H9 (cell line): ENCODE data around the gene SUMO1. TPM values are rescaled to one million over a fixed set of nuclear protein-coding genes. Genes with fewer than 3 reads are reported as not detected.

Source experiments
- DNase-seq: peaks from one replicate; pipeline ENCODE4 v3.0.0-alpha.2; 2017
- H2AFZ ChIP-seq: one replicate; pipeline ENCODE4 v1.6.1; 2013; ENCODE audit warnings: mild to moderate bottlenecking, low read length, control low read depth, moderate library complexity
- H2AK5ac ChIP-seq: 2 replicates; pipeline ENCODE4 v1.6.1; 2013; ENCODE audit warnings: low read length, control low read depth, mixed read lengths; ENCODE audit not compliant: insufficient read length
- H2BK120ac ChIP-seq: one replicate; pipeline ENCODE4 v1.6.1; 2013; ENCODE audit warnings: low read depth, mild to moderate bottlenecking, low read length, control low read depth, inconsistent platforms; ENCODE audit not compliant: poor library complexity, severe bottlenecking
- H2BK12ac ChIP-seq: 2 replicates; pipeline ENCODE4 v1.6.1; 2013; ENCODE audit warnings: low read length, control low read depth, mixed read lengths, low read depth; ENCODE audit not compliant: insufficient read length
- H2BK15ac ChIP-seq: 2 replicates; pipeline ENCODE4 v1.6.1; 2013; ENCODE audit warnings: low read depth, low read length, control low read depth
- H2BK20ac ChIP-seq: one replicate; pipeline ENCODE4 v1.6.1; 2013; ENCODE audit warnings: low read depth, mild to moderate bottlenecking, low read length, control low read depth, inconsistent platforms; ENCODE audit not compliant: poor library complexity, severe bottlenecking
- H2BK5ac ChIP-seq: 2 replicates; pipeline ENCODE4 v1.6.1; 2013; ENCODE audit warnings: low read length, control low read depth, mixed read lengths; ENCODE audit not compliant: insufficient read length
- H3K14ac ChIP-seq: 2 replicates; pipeline ENCODE4 v1.6.1; 2013; ENCODE audit warnings: low read length, control low read depth; ENCODE audit not compliant: insufficient read depth
- H3K18ac ChIP-seq: 2 replicates; pipeline ENCODE4 v1.6.1; 2013; ENCODE audit warnings: low read depth, mild to moderate bottlenecking, mixed read lengths, low read length, control low read depth; ENCODE audit not compliant: insufficient read length
- H3K23ac ChIP-seq: 2 replicates; pipeline ENCODE4 v1.6.1; 2013; ENCODE audit warnings: low read length, control low read depth, mixed read lengths, low read depth; ENCODE audit not compliant: insufficient read length
- H3K23me2 ChIP-seq: 2 replicates; pipeline ENCODE4 v1.6.1; 2013; ENCODE audit warnings: low read depth, mild to moderate bottlenecking, mixed read lengths, low read length, control low read depth; ENCODE audit not compliant: insufficient read length, poor library complexity, severe bottlenecking
- H3K27ac ChIP-seq: 2 replicates; pipeline ENCODE4 v1.5.1; 2013; ENCODE audit warnings: low read length, control low read depth, mixed read lengths, low read depth; ENCODE audit not compliant: insufficient read length
- H3K27me3 ChIP-seq: 2 replicates; pipeline ENCODE4 v1.6.1; 2013; ENCODE audit warnings: low read length, control low read depth, inconsistent platforms; ENCODE audit not compliant: insufficient read depth
- H3K4ac ChIP-seq: 2 replicates; pipeline ENCODE4 v1.6.1; 2013; ENCODE audit warnings: low read depth, mild to moderate bottlenecking, control low read depth, inconsistent platforms, low read length, moderate library complexity
- H3K4me1 ChIP-seq: 2 replicates; pipeline ENCODE4 v1.6.1; 2013; ENCODE audit warnings: low read length, control low read depth, inconsistent platforms; ENCODE audit not compliant: insufficient read depth
- H3K4me2 ChIP-seq: 2 replicates; pipeline ENCODE4 v1.6.1; 2013; ENCODE audit warnings: low read length, control low read depth, mixed read lengths; ENCODE audit not compliant: insufficient read length, insufficient read depth
- H3K56ac ChIP-seq: 2 replicates; pipeline ENCODE4 v1.6.1; 2013; ENCODE audit warnings: low read depth, mild to moderate bottlenecking, mixed read lengths, low read length, control low read depth; ENCODE audit not compliant: insufficient read length
- H3K79me1 ChIP-seq: 2 replicates; pipeline ENCODE4 v1.6.1; 2013; ENCODE audit warnings: low read depth, mild to moderate bottlenecking, moderate library complexity, low read length, control low read depth, inconsistent platforms; ENCODE audit not compliant: insufficient read depth, poor library complexity, severe bottlenecking
- H3K79me2 ChIP-seq: 2 replicates; pipeline ENCODE4 v1.6.1; 2013; ENCODE audit warnings: low read length, control low read depth, inconsistent platforms; ENCODE audit not compliant: insufficient read depth
- H3K9ac ChIP-seq: 2 replicates; pipeline ENCODE4 v1.6.1; 2013; ENCODE audit warnings: low read length, control low read depth, mixed read lengths; ENCODE audit not compliant: insufficient read length; ENCODE audit errors: extremely low read depth
- H3K9me3 ChIP-seq: one replicate; pipeline ENCODE4 v1.6.1; 2013; ENCODE audit warnings: low read depth, low read length, inconsistent platforms; ENCODE audit not compliant: control insufficient read depth
- H3T11ph ChIP-seq: one replicate; pipeline ENCODE4 v1.6.1; 2013; ENCODE audit warnings: mild to moderate bottlenecking, low read length, control low read depth, inconsistent platforms
- H4K20me1 ChIP-seq: one replicate; pipeline ENCODE4 v1.6.1; 2013; ENCODE audit not compliant: control insufficient read depth, insufficient read length, insufficient read depth
- H4K5ac ChIP-seq: 2 replicates; pipeline ENCODE4 v1.6.1; 2013; ENCODE audit warnings: low read depth, mild to moderate bottlenecking, mixed read lengths, low read length, control low read depth; ENCODE audit not compliant: insufficient read length
- H4K8ac ChIP-seq: replicated peaks from 2 replicates; pipeline ENCODE4 v1.6.1; 2013; ENCODE audit warnings: low read length, control low read depth, mixed read lengths, low read depth; ENCODE audit not compliant: insufficient read length
- H4K91ac ChIP-seq: 2 replicates; pipeline ENCODE4 v1.6.1; 2013; ENCODE audit warnings: low read depth, mild to moderate bottlenecking, moderate library complexity, mixed read lengths, low read length, control low read depth; ENCODE audit not compliant: insufficient read length
- H3K27ac Mint-ChIP-seq, 3 experiments: 2 replicates in 2 of 3; 3 replicates in 1 of 3; pipeline ENCODE4 v1.8.0; 2020 to 2021; ENCODE audit warnings: mixed read lengths in 3 of 3, mild to moderate bottlenecking in 1 of 3, moderate library complexity in 1 of 3
- H3K27me3 Mint-ChIP-seq: 2 replicates; pipeline ENCODE4 v1.8.0; 2021; ENCODE audit warnings: low read depth, mild to moderate bottlenecking, moderate library complexity, mixed read lengths
- H3K36me3 Mint-ChIP-seq, 3 experiments: 2 replicates in 2 of 3; 3 replicates in 1 of 3; pipeline ENCODE4 v1.8.0; 2020 to 2021; ENCODE audit warnings: low read depth in 3 of 3, mixed read lengths in 3 of 3; ENCODE audit not compliant: insufficient read depth in 1 of 3
- H3K4me1 Mint-ChIP-seq, 2 experiments: 2 replicates each; pipeline ENCODE4 v1.8.0; 2020; ENCODE audit warnings: mixed read lengths in 2 of 2
- H3K4me3 Mint-ChIP-seq, 2 experiments: 2 replicates in 1 of 2; 3 replicates in 1 of 2; pipeline ENCODE4 v1.8.0; 2020 to 2021; ENCODE audit warnings: mild to moderate bottlenecking in 2 of 2, mixed read lengths in 2 of 2, moderate library complexity in 1 of 2
- H3K9me3 Mint-ChIP-seq, 2 experiments: 2 replicates in 1 of 2; 3 replicates in 1 of 2; pipeline ENCODE4 v1.8.0; 2020; ENCODE audit warnings: mild to moderate bottlenecking in 2 of 2, mixed read lengths in 2 of 2, moderate library complexity in 1 of 2
- CTCF ChIP-seq: fragments of 200-600 bp; sonication (generic); conservative IDR thresholded peaks from 3 replicates; pipeline ENCODE4 v1.8.0; 2021; ENCODE audit warnings: antibody characterized with exemption, mild to moderate bottlenecking
- WGBS: extraction: QIAGEN DNeasy Blood & Tissue Kit; methylation state at CpG from one replicate; pipeline ENCODE4 v1.1.7; 2013; ENCODE audit warnings: missing lambda C conversion rate, low lambda C conversion rate, mixed read lengths; ENCODE audit not compliant: insufficient read length; ENCODE audit errors: extremely low coverage; 5-methylcytosine and 5-hydroxymethylcytosine counted together
- total RNA-seq: library from RNA; stranded (reverse); gene quantifications from 2 replicates; pipeline ENCODE4 v1.2.1, GENCODE V29; 2021

Gene SUMO1
- total RNA-seq, 1 experiment from 2014 or later, result 206 TPM

GRCh38 chr2:202171241-202171825 lies 67.1 kb downstream of the SUMO1 start:
- no peak overlapping the region for H3K27ac ChIP-seq
- no peak overlapping the region for H2AK5ac ChIP-seq
- Mint-ChIP-seq H3K9me3 (peaks cover 2 to 4% of the 10 kb centered on the region in 2 experiments; a peak in 3 of 5 replicates), H3K4me1 (peaks cover 15 to 17% of the 10 kb centered on the region in 2 experiments), H3K4me3 (peak overlapping the region; percentile 42 to 50; a peak in 4 of 5 replicates), H3K36me3 (peaks cover 0 to 2% (median under 1%) of the 10 kb centered on the region in 3 experiments; a peak in 4 of 7 replicates), H3K27me3 (peaks cover 42% of the 10 kb centered on the region), H3K27ac (no peak overlapping the region)
- H3K23ac ChIP-seq, result no peak overlapping the region
- no peaks in the 10 kb centered on the region for H3K79me1 ChIP-seq
- H3K56ac ChIP-seq, result no peak overlapping the region
- H3K18ac ChIP-seq, result no peak overlapping the region
- no peak overlapping the region for H2AFZ ChIP-seq
- H4K20me1 ChIP-seq, result no peaks in the 10 kb centered on the region
- no peak overlapping the region for H3K4ac ChIP-seq
- H2BK5ac ChIP-seq, result no peak overlapping the region
- H4K5ac ChIP-seq, result no peak overlapping the region
- TF ChIP-seq CTCF, result no peak
- H3K4me1 ChIP-seq, result no peaks in the 10 kb centered on the region
- H3K27me3 ChIP-seq, result no peaks in the 10 kb centered on the region
- no peak overlapping the region for H3K14ac ChIP-seq
- no peak overlapping the region for H3K9ac ChIP-seq
- no peaks in the 10 kb centered on the region for H3K23me2 ChIP-seq
- H3K79me2 ChIP-seq, result no peaks in the 10 kb centered on the region
- no CpG with 5 or more reads among the region's 32 CpGs for WGBS
- no peak overlapping the region for H2BK12ac ChIP-seq
- no peak overlapping the region for H2BK15ac ChIP-seq
- no peak overlapping the region for H2BK20ac ChIP-seq
- H4K8ac ChIP-seq, result no peak overlapping the region
- peak; percentile 75 for DNase-seq
- H4K91ac ChIP-seq, result no peak overlapping the region
- H3K9me3 ChIP-seq, result no peaks in the 10 kb centered on the region
- H3K4me2 ChIP-seq, result peak overlapping the region; percentile 24
- H2BK120ac ChIP-seq, result no peak overlapping the region
- H3T11ph ChIP-seq, result no peak overlapping the region
